HL-60 (cell line): ENCODE data around the gene ICAM5.

Experiments used
- GABPA ChIP-seq: IDR thresholded peaks from 2 replicates; pipeline ENCODE4 v1.6.1; 2012; ENCODE audit warnings: low read depth
- POLR2AphosphoS5 ChIP-seq: IDR thresholded peaks from 2 replicates; pipeline ENCODE4 v1.6.1; 2012; ENCODE audit warnings: low read depth
- REST ChIP-seq: IDR thresholded peaks from 2 replicates; pipeline ENCODE4 v1.6.1; 2012; ENCODE audit warnings: low read depth; ENCODE audit not compliant: insufficient replicate concordance
- SPI1 ChIP-seq: IDR thresholded peaks from 2 replicates; pipeline ENCODE4 v1.6.1; 2012; ENCODE audit warnings: low read depth, mild to moderate bottlenecking, borderline replicate concordance
- TF ChIP-seq, protein P1 (sequence below): IDR thresholded peaks from one replicate; pipeline ENCODE4 v1.5.1; 2011; ENCODE audit warnings: low read length, control low read depth, inconsistent platforms; ENCODE audit not compliant: insufficient read depth

GRCh38 chr19:10271543-10272086 is 18.1 kb upstream of the ICAM5 start:
- TF ChIP-seq, protein P1, sequence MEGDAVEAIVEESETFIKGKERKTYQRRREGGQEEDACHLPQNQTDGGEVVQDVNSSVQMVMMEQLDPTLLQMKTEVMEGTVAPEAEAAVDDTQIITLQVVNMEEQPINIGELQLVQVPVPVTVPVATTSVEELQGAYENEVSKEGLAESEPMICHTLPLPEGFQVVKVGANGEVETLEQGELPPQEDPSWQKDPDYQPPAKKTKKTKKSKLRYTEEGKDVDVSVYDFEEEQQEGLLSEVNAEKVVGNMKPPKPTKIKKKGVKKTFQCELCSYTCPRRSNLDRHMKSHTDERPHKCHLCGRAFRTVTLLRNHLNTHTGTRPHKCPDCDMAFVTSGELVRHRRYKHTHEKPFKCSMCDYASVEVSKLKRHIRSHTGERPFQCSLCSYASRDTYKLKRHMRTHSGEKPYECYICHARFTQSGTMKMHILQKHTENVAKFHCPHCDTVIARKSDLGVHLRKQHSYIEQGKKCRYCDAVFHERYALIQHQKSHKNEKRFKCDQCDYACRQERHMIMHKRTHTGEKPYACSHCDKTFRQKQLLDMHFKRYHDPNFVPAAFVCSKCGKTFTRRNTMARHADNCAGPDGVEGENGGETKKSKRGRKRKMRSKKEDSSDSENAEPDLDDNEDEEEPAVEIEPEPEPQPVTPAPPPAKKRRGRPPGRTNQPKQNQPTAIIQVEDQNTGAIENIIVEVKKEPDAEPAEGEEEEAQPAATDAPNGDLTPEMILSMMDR, result no peak
- TF ChIP-seq REST, result no peak
- TF ChIP-seq SPI1, result 0 out of 2 replicates have a peak, but pooled peaks have one; percentile 10
- no peak for TF ChIP-seq POLR2AphosphoS5
- no peak for TF ChIP-seq GABPA
